SK-N-SH (cell line): ENCODE measurements around the gene SORBS2. TPM values are rescaled to one million over a fixed set of nuclear protein-coding genes. Genes with fewer than 3 reads are reported as not detected.

Experiments
- CTCF ChIA-PET: fragments of 300-600, 350-600 bp; formaldehyde crosslinking; extraction: SDS; loops from one replicate; lab custom pipeline; 2021; lab: Yijun Ruan, JAX
- POLR2A ChIA-PET: fragments of 350-600 bp; sonication (Branson Sonifier 250); formaldehyde crosslinking; extraction: SDS; loops from one replicate; lab custom pipeline; 2020; ENCODE audit warnings: antibody characterized with exemption, inconsistent platforms; lab: Yijun Ruan, JAX
- DNase-seq: peaks from one replicate; pipeline ENCODE4 v3.0.0; 2012
- H2AFZ ChIP-seq: fragments of 200-600 bp; sonication (generic); 2 replicates; pipeline ENCODE4 v1.8.1; 2016; ENCODE audit warnings: antibody characterized with exemption, mild to moderate bottlenecking, low read depth
- H3F3A ChIP-seq: fragments of 200-600 bp; sonication (generic); replicated peaks from 2 replicates; pipeline ENCODE3; 2016; ENCODE audit warnings: antibody characterized with exemption, mild to moderate bottlenecking; ENCODE audit not compliant: insufficient read depth
- H3K27ac ChIP-seq, 2 experiments: fragments of 200-500 bp in 1 of 2; fragments of 200-600 bp in 1 of 2; sonication (Bioruptor generic) in 1 of 2; sonication (generic), shearing (Covaris generic) in 1 of 2; 2 replicates each; pipeline versions ENCODE4 v1.5.1 to v1.6.1; 2014 to 2016; ENCODE audit warnings: low read depth in 2 of 2, inconsistent platforms in 1 of 2, low read length in 1 of 2, mild to moderate bottlenecking in 1 of 2, mixed read lengths in 1 of 2
- H3K27me3 ChIP-seq: fragments of 200-600 bp; sonication (generic), shearing (Covaris generic); 2 replicates; pipeline ENCODE4 v1.6.1; 2016; ENCODE audit warnings: mixed run types; ENCODE audit not compliant: insufficient read depth
- H3K36me3 ChIP-seq, 2 experiments: fragments of 200-500 bp in 1 of 2; fragments of 200-600 bp in 1 of 2; sonication (Bioruptor generic) in 1 of 2; sonication (generic) in 1 of 2; replicated peaks in 1 of 2; 2 replicates each; pipeline versions ENCODE3 to v1.5.1; 2014 to 2016; ENCODE audit warnings: low read length in 1 of 2, mild to moderate bottlenecking in 1 of 2; ENCODE audit not compliant: insufficient read depth in 2 of 2, control insufficient read depth in 1 of 2
- H3K4me1 ChIP-seq, 2 experiments: fragments of 200-500 bp in 1 of 2; fragments of 200-600 bp in 1 of 2; sonication (Bioruptor generic) in 1 of 2; sonication (generic), shearing (Covaris generic) in 1 of 2; 2 replicates each; pipeline versions ENCODE4 v1.5.1 to v1.6.1; 2014 to 2016; ENCODE audit warnings: low read depth in 1 of 2, low read length in 1 of 2, mixed run types in 1 of 2; ENCODE audit not compliant: insufficient read depth in 2 of 2, control insufficient read depth in 1 of 2
- H3K4me2 ChIP-seq: fragments of 200-600 bp; sonication (generic), shearing (Covaris generic); 2 replicates; pipeline ENCODE4 v1.6.1; 2017; ENCODE audit warnings: mixed run types
- H3K4me3 ChIP-seq, 2 experiments: fragments of 200-500 bp in 1 of 2; fragments of 200-600 bp in 1 of 2; sonication (Bioruptor generic) in 1 of 2; sonication (generic), shearing (Covaris generic) in 1 of 2; 2 replicates each; pipeline versions ENCODE4 v1.5.1 to v1.8.1; 2014 to 2016; ENCODE audit warnings: low read depth in 2 of 2, inconsistent platforms in 1 of 2, low read length in 1 of 2, mild to moderate bottlenecking in 1 of 2, mixed read lengths in 1 of 2, moderate library complexity in 1 of 2
- H3K79me2 ChIP-seq: fragments of 200-600 bp; sonication (generic); 2 replicates; pipeline ENCODE4 v1.8.1; 2017; ENCODE audit warnings: mild to moderate bottlenecking; ENCODE audit not compliant: insufficient read depth
- H3K9ac ChIP-seq: fragments of 200-600 bp; sonication (generic); 2 replicates; pipeline ENCODE4 v1.6.1; 2017; ENCODE audit warnings: mixed run types
- H3K9me2 ChIP-seq: fragments of 200-600 bp; sonication (generic); 2 replicates; pipeline ENCODE4 v1.6.1; 2017; ENCODE audit warnings: mixed run types
- H3K9me3 ChIP-seq: fragments of 200-600 bp; sonication (generic); 2 replicates; pipeline ENCODE4 v1.6.1; 2017; ENCODE audit warnings: mixed run types, mild to moderate bottlenecking, moderate library complexity
- H4K20me1 ChIP-seq: fragments of 200-600 bp; sonication (generic); 2 replicates; pipeline ENCODE4 v1.6.1; 2017; ENCODE audit warnings: mild to moderate bottlenecking, mixed run types; ENCODE audit not compliant: insufficient read depth
- CHD2 ChIP-seq: fragments of 150-350 bp; IDR thresholded peaks from 2 replicates; pipeline ENCODE4 v1.6.1; 2018; ENCODE audit warnings: low read length; ENCODE audit not compliant: partially characterized antibody
- CTCF ChIP-seq: fragments of 200-600 bp; sonication (generic); IDR thresholded peaks from 2 replicates; pipeline ENCODE4 v1.6.1; 2017; ENCODE audit warnings: antibody characterized with exemption, mild to moderate bottlenecking, moderate library complexity
- ELF1 ChIP-seq: IDR thresholded peaks from 2 replicates; pipeline ENCODE4 v1.4.0; 2012
- EZH2phosphoT487 ChIP-seq: fragments of 200-600 bp; sonication (generic); IDR thresholded peaks from 2 replicates; pipeline ENCODE4 v1.6.1; 2017; ENCODE audit warnings: low read depth, mixed run types, mild to moderate bottlenecking, antibody characterized with exemption, moderate library complexity, borderline replicate concordance
- GABPA ChIP-seq: IDR thresholded peaks from 2 replicates; pipeline ENCODE4 v1.4.0; 2012; ENCODE audit warnings: low read depth, mild to moderate bottlenecking
- GATA2 ChIP-seq: sonication (generic); formaldehyde crosslinking; IDR thresholded peaks from 2 replicates; pipeline ENCODE4 v1.5.0; 2020; ENCODE audit warnings: mild to moderate bottlenecking, missing genetic modification reagents
- NFIC ChIP-seq: IDR thresholded peaks from 2 replicates; pipeline ENCODE4 v1.4.0; 2012; ENCODE audit warnings: borderline replicate concordance
- NRF1 ChIP-seq: IDR thresholded peaks from 2 replicates; pipeline ENCODE4 v1.6.1; 2012; ENCODE audit warnings: low read depth, mild to moderate bottlenecking, low read length
- RAD21 ChIP-seq: IDR thresholded peaks from 2 replicates; pipeline ENCODE4 v1.6.1; 2012; ENCODE audit warnings: mild to moderate bottlenecking, low read length
- RXRA ChIP-seq: IDR thresholded peaks from 2 replicates; pipeline ENCODE4 v1.4.0; 2012; ENCODE audit warnings: low read depth, mild to moderate bottlenecking, borderline replicate concordance
- TAF1 ChIP-seq: IDR thresholded peaks from 2 replicates; pipeline ENCODE4 v1.6.1; 2012; ENCODE audit warnings: low read depth, mild to moderate bottlenecking, low read length, moderate library complexity, borderline replicate concordance
- TCF12 ChIP-seq: IDR thresholded peaks from 2 replicates; pipeline ENCODE4 v1.4.0; 2012
- TEAD4 ChIP-seq: IDR thresholded peaks from 2 replicates; pipeline ENCODE4 v1.4.0; 2012; ENCODE audit warnings: mild to moderate bottlenecking, borderline replicate concordance; ENCODE audit not compliant: insufficient read depth
- YY1 ChIP-seq: IDR thresholded peaks from 2 replicates; pipeline ENCODE4 v1.4.0; 2012; ENCODE audit warnings: low read depth, mild to moderate bottlenecking
- WGBS: methylation state at CpG from one replicate; pipeline ENCODE4 v1.1.6; 2017; ENCODE audit warnings: low lambda C conversion rate; 5-methylcytosine and 5-hydroxymethylcytosine counted together
- polyA plus RNA-seq, 3 experiments: library from polyadenylated mRNA; depleted of rRNA; stranded (reverse); fragments of >200 nt; gene quantifications; 2 replicates each; pipeline ENCODE4 v1.2.3, GENCODE V29; 2012
- TF ChIP-seq, protein P1 (sequence below): fragments of 150-350 bp; IDR thresholded peaks from 2 replicates; pipeline ENCODE4 v1.6.1; 2016; ENCODE audit warnings: mild to moderate bottlenecking, low read depth, low read length
- TF ChIP-seq, protein P2 (sequence below): IDR thresholded peaks from 2 replicates; pipeline ENCODE4 v1.6.1; 2012; ENCODE audit warnings: mild to moderate bottlenecking, low read depth, low read length, moderate library complexity
- TF ChIP-seq, protein P3 (sequence below): IDR thresholded peaks from 2 replicates; pipeline ENCODE4; 2012

SORBS2 gene
- polyA plus RNA-seq, 1 of the 3 experiments (the other 2 are of a cell fraction), result 2.5 TPM

DNA sequence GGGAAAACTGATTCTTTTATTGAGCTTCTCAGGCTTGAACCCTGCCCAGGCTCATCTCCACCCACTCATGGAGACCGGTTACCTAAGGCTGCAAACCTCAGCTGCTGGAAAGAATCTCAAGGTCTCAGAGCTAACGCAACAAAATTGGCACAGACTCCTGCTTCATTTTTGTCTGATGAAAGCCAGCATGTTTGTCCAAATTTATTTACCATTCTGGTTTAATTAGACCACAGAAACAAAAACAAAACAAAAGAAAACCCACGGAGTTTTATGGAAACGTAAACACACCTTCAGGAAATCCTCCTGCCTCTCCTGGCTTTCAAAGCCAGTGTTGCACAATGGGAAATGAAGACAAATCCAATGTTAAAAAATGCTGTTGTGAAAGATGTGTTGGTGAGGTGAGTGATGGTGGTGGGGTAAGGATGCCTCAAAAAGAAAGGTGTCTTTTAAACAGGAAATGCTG, 220.3 kb downstream of the SORBS2 start:
- Histone ChIP-seq H2AFZ (no peak overlapping the region), H3K9me2 (no peaks in the 10 kb centered on the region), H4K20me1 (no peaks in the 10 kb centered on the region), H3F3A (no peaks in the 10 kb centered on the region), H3K9ac (no peak overlapping the region), H3K4me1 (no peaks in the 10 kb centered on the region), H3K4me2 (no peak overlapping the region)
- CTCF ChIA-PET, result interaction anchor here (1.1 to 1.5 kb wide), 3 partner anchors 26 to 446 kb away, joined by 3 to 7 read pairs (median 3); no protein-coding TSS in a partner anchor
- TF ChIP-seq TEAD4 (no peak), RXRA (no peak), NFIC (no peak), CHD2 (no peak), GATA2 (no peak), YY1 (no peak), CTCF (no peak), TCF12 (no peak), ELF1 (no peak), EZH2phosphoT487 (no peak), RAD21 (no peak), GABPA (no peak), NRF1 (no peak), TAF1 (no peak)
- TF ChIP-seq, protein P1, sequence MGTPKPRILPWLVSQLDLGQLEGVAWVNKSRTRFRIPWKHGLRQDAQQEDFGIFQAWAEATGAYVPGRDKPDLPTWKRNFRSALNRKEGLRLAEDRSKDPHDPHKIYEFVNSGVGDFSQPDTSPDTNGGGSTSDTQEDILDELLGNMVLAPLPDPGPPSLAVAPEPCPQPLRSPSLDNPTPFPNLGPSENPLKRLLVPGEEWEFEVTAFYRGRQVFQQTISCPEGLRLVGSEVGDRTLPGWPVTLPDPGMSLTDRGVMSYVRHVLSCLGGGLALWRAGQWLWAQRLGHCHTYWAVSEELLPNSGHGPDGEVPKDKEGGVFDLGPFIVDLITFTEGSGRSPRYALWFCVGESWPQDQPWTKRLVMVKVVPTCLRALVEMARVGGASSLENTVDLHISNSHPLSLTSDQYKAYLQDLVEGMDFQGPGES, result no peak
- TF ChIP-seq, protein P2, sequence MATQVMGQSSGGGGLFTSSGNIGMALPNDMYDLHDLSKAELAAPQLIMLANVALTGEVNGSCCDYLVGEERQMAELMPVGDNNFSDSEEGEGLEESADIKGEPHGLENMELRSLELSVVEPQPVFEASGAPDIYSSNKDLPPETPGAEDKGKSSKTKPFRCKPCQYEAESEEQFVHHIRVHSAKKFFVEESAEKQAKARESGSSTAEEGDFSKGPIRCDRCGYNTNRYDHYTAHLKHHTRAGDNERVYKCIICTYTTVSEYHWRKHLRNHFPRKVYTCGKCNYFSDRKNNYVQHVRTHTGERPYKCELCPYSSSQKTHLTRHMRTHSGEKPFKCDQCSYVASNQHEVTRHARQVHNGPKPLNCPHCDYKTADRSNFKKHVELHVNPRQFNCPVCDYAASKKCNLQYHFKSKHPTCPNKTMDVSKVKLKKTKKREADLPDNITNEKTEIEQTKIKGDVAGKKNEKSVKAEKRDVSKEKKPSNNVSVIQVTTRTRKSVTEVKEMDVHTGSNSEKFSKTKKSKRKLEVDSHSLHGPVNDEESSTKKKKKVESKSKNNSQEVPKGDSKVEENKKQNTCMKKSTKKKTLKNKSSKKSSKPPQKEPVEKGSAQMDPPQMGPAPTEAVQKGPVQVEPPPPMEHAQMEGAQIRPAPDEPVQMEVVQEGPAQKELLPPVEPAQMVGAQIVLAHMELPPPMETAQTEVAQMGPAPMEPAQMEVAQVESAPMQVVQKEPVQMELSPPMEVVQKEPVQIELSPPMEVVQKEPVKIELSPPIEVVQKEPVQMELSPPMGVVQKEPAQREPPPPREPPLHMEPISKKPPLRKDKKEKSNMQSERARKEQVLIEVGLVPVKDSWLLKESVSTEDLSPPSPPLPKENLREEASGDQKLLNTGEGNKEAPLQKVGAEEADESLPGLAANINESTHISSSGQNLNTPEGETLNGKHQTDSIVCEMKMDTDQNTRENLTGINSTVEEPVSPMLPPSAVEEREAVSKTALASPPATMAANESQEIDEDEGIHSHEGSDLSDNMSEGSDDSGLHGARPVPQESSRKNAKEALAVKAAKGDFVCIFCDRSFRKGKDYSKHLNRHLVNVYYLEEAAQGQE, result no peak
- TF ChIP-seq, protein P3, sequence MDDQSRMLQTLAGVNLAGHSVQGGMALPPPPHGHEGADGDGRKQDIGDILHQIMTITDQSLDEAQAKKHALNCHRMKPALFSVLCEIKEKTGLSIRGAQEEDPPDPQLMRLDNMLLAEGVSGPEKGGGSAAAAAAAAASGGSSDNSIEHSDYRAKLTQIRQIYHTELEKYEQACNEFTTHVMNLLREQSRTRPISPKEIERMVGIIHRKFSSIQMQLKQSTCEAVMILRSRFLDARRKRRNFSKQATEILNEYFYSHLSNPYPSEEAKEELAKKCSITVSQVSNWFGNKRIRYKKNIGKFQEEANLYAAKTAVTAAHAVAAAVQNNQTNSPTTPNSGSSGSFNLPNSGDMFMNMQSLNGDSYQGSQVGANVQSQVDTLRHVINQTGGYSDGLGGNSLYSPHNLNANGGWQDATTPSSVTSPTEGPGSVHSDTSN, result no peak
- TF ChIP-seq, all 33 proteins: peak for 0
- Histone ChIP-seq H3K27ac (no peak overlapping the region), H3K27me3 (no peaks in the 10 kb centered on the region), H3K4me3 (no peak overlapping the region), H3K9me3 (peaks cover 6% of the 10 kb centered on the region; the same call in 1 of the 2 replicates), H3K36me3 (no peaks in the 10 kb centered on the region), H3K79me2 (no peaks in the 10 kb centered on the region)
- 86% methylated on average over 4 of the region's 4 CpGs for WGBS
- DNase-seq, result no peak
- POLR2A ChIA-PET, result no interaction called here
